Hypothalamus (tissue), 51 donors: ENCODE measurements around the gene SMPD4.
"Not testable (repeated sequence)": the region's sequence is repeated elsewhere in the genome, so short reads cannot be mapped to it uniquely, and the experiment has no call there.

Experiments
- DNase-seq, 51 donors: peaks; one replicate each; lab custom pipeline; 2025; lab: John Stamatoyannopoulos, UW

SMPD4 gene

DNA sequence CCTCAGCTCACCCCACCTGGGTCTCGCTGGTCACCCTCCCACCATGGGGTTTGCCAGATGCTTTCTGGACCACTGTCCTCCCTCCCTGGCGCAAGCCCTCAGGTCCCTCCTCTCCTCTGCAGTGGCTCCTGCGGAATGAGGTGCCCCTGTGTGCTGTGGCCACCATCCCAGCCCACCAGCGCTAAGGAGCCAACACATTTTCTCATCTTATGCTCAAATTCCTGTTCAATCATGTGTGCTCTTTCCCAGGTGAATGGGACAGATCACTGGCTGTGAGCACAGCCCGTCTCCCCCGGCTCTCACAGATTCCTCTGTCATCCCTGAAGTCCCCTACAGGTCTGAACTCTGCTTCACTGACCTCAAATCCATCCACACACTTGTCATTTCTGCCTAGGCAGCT lies 21.3 kb downstream of the SMPD4 start:
- DNase-seq: no peak

DNA sequence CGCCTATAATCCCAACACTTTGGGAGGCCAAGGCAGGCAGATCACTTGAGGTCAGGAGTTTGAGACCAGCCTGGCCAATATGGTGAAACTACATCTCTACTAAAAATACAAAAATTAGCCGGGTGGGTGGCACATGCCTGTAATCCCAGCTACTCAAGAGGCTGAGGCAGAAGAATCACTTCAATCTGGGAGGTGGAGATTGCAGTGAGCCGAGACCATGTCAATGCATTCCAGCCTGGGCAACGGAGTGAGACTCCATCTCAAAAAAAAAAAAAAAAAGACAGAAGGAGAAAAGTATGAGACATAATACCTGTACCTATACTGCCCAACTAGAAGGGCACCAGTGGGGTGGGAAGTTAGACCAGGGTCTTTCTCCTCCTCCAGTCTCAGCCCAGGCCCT lies 22.0 kb downstream of the SMPD4 start:
- DNase-seq: not testable (repeated sequence)

GRCh38 chr2:130158631-130159030 lies 22.8 kb downstream of the SMPD4 start:
- no peak for DNase-seq

GRCh38 chr2:130157825-130158514 lies 23.4 kb downstream of the SMPD4 start:
- DNase-seq: not testable (repeated sequence)

DNA sequence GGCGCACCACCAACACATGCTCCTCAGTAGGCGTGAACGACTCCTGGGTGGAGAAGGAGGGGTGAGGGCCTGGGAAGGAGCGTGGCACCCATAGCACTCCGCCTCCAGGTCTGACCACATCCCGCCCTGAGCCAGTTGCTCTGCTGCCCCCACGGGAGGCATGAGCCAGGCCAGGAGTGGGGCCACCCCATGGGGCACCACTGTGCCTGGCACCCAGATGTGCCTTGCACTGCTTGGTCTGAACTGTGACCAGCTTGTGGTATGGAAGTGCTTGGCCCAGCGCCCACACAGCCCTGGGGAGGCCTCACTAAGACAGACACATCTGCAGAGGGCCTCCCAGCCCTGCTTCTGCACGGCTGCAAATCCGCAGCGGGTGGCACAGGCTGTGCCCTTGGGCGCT lies 24.0 kb downstream of the SMPD4 start:
- not testable (repeated sequence) for DNase-seq

GRCh38 chr2:130156624-130157004 lies 24.8 kb downstream of the SMPD4 start:
- DNase-seq: no peak

DNA sequence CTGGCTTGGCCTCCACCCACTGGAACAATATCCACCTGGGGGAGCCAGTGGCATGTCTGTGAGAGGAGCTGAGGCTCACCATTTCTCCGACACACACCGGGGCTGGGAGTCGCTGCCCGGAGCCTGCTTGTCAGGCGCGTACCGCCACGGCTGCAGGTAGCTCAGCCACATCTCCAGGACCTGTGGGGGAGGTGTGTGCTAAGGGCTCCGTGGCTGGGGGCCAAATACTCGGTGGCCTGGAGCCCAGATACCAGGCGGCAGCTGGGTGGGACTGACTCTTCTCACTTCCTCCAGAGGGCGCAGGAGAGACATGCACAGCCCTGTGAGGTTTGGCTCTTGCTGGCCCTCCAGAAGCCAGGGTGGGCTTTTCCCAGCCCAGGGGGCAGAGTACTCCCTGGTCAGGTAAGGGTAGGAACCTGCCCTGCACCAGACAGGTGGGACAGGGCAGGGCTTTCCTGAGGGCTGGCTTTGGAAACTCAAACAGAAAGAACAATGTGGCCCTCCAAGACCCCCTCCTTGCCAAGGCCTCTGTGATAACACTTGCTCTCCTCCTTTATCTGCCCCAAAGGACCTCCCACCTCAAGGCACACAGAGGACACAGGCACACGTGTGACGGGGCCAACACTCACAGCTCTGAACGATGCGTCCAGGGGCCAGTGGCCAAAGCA lies 25.3 kb downstream of the SMPD4 start:
- peak in 18 of 51 donors; percentile 3 to 39 (median 23) for DNase-seq

- DNase-seq: no peak
Observed at GRCh38 chr2:130154773-130155765, 26.3 kb downstream of the SMPD4 start.

DNA sequence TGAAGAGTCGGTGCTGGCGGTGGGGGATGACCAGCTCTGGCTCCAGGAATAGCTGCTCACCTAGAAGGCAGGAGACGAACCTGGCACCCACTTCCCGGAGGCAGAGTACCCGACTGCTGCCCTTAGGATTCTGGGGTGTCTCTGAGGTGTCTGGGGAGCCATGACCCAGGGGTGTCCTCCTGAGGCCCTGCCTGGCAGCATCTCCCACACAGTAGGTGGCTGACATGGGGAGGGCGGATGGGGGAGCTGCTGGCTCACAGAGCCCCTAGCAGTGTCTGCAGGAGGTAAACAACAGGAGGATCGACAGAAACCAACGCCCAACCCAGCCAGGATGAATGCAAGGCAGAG lies 27.0 kb downstream of the SMPD4 start:
- DNase-seq: not testable (repeated sequence)

GRCh38 chr2:130153721-130154422 lies 27.5 kb downstream of the SMPD4 start:
- DNase-seq: not testable (repeated sequence)

- no peak for DNase-seq
Observed at GRCh38 chr2:130152816-130153595, 28.4 kb downstream of the SMPD4 start.

GRCh38 chr2:130152136-130152815 lies 29.1 kb downstream of the SMPD4 start:
- peak in 1 of 51 donors; percentile 9 for DNase-seq

DNA sequence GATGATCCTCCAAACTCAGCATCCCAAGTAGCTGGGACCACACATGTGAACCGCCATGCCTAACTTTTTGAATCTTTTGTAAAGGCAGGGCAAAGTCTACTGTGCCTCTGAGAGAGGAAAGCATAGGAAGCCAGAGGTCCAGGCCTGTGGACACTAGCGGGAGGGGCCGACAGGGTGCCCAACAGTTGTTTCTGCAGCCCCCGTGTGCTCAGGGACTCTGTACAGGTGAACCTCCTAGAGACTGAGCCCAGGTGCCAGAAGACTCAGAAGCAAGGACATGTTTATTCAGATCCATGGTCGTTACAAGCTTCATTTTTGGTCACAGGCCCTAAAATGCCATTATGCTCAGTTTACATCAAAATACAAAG lies 30.3 kb downstream of the SMPD4 start:
- not testable (repeated sequence) for DNase-seq

- no peak for DNase-seq
Observed at GRCh38 chr2:130150181-130151144, 30.9 kb downstream of the SMPD4 start.

DNA sequence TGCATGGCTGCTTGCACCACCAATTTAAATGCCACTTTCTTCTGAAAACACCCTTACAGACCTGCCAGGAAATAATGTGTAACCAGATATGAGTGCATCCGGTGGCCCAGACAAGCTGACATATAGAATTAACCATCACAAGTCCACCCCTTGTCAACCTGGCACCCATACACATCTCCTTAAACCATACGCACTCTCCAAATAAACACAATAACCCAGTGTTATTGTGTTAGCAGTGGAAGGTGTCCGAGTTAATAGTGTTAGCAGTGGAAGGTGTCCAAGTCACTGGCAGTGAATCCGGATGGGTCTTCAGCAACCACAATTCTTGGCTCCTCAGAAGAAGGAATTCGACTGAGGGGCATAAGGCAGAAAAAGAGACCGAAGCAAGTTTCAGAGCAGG lies 32.9 kb downstream of the SMPD4 start:
- not testable (repeated sequence) for DNase-seq

DNA sequence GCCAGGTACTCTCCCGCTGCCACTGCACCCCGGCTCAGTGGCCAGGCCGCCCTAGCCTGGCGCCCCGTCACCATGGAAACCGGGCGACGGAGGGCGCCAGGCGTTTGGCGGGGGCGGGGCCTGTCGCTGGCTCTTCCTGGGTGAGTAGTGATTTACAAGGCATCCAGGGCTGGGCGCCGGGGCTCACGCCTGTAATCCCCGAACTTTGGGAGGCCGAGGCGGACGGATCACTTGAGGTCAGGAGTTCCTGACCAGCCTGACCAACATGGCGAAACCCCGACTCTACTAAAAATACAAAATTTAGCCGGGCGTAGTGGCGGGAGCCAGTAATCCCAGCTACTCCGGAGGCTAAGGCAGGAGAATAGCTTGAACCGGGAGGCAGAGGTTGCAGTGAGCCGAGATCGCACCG lies 36.4 kb downstream of the SMPD4 start, which contains the start of gene CCDC74B:
TSS of gene CCDC74B (minus strand) at position 107 of the 409 bp plus-strand sequence. CDS start 116 bp downstream, outside the sequence.
- peak in 23 of 51 donors; percentile 10 to 58 (median 32) for DNase-seq

GRCh38 chr2:130143266-130144039 lies 37.9 kb downstream of the SMPD4 start:
- DNase-seq: not testable (repeated sequence)
